Liver (tissue), 9 donors: ENCODE measurements around the gene CCRL2. TPM values are rescaled to one million over a fixed set of nuclear protein-coding genes. Genes with fewer than 3 reads are reported as not detected.
A peak's percentile ranks its signal among the peaks of the same experiment; 100 is the strongest.

Source experiments
- DNase-seq: peaks from one replicate; pipeline ENCODE4 v3.0.0-alpha.2; 2017; ENCODE audit warnings: low spot score
- H3K27ac ChIP-seq, 2 donors: one replicate each; pipeline ENCODE4 v1.7.0; 2013; ENCODE audit warnings: inconsistent platforms in 2 of 2, low read length in 2 of 2, control low read depth in 1 of 2, low read depth in 1 of 2, mild to moderate bottlenecking in 1 of 2
- H3K27me3 ChIP-seq, 4 donors: one replicate each; pipeline versions ENCODE4 v1.6.1 to v1.7.0; 2013; ENCODE audit warnings: low read length in 3 of 4, inconsistent platforms in 1 of 4, mild to moderate bottlenecking in 1 of 4, moderate library complexity in 1 of 4; ENCODE audit not compliant: control insufficient read depth in 4 of 4, insufficient read depth in 4 of 4
- H3K36me3 ChIP-seq, 4 donors: one replicate each; pipeline versions ENCODE4 v1.6.1 to v1.7.0; 2013; ENCODE audit warnings: low read length in 3 of 4, mild to moderate bottlenecking in 3 of 4, low read depth in 1 of 4, moderate library complexity in 1 of 4; ENCODE audit not compliant: control insufficient read depth in 4 of 4, insufficient read depth in 3 of 4
- H3K4me1 ChIP-seq, 4 donors: one replicate each; pipeline versions ENCODE4 v1.6.1 to v1.7.0; 2013; ENCODE audit warnings: low read length in 3 of 4, mild to moderate bottlenecking in 3 of 4, moderate library complexity in 1 of 4; ENCODE audit not compliant: control insufficient read depth in 4 of 4, insufficient read depth in 4 of 4
- H3K4me3 ChIP-seq, 3 donors: one replicate each; pipeline versions ENCODE4 v1.6.1 to v1.7.0; 2013; ENCODE audit warnings: low read length in 3 of 3, control low read depth in 1 of 3, low read depth in 1 of 3, mild to moderate bottlenecking in 1 of 3
- H3K9ac ChIP-seq, 2 donors: one replicate each; pipeline ENCODE4 v1.7.0; 2013; ENCODE audit warnings: low read length in 2 of 2, mild to moderate bottlenecking in 2 of 2, moderate library complexity in 2 of 2, control low read depth in 1 of 2, low read depth in 1 of 2
- H3K9me3 ChIP-seq, 4 donors: one replicate each; pipeline versions ENCODE4 v1.6.1 to v1.7.0; 2013; ENCODE audit warnings: low read length in 3 of 4; ENCODE audit not compliant: control insufficient read depth in 4 of 4
- ATF3 ChIP-seq: IDR thresholded peaks from 2 replicates; pipeline ENCODE4 v1.6.1; 2016; ENCODE audit warnings: antibody characterized with exemption
- CTCF ChIP-seq: fragments of 150-350 bp; IDR thresholded peaks from 2 replicates; pipeline ENCODE4 v1.5.1; 2017; ENCODE audit warnings: improper control_type of control experiment, low read depth, low read length; ENCODE audit not compliant: missing input control
- EGR1 ChIP-seq, 2 donors: IDR thresholded peaks; 2 replicates each; pipeline ENCODE4 v1.6.1; 2016 to 2018; ENCODE audit warnings: antibody characterized with exemption in 2 of 2, low read depth in 2 of 2
- FOXA1 ChIP-seq: IDR thresholded peaks from 2 replicates; pipeline ENCODE4 v1.6.1; 2016; ENCODE audit warnings: antibody characterized with exemption
- FOXA2 ChIP-seq: IDR thresholded peaks from 2 replicates; pipeline ENCODE4 v1.6.1; 2016; ENCODE audit warnings: antibody characterized with exemption
- GABPA ChIP-seq, 2 donors: IDR thresholded peaks in 1 of 2; conservative IDR thresholded peaks in 1 of 2; 2 replicates each; pipeline ENCODE4 v1.6.1; 2016; ENCODE audit warnings: antibody characterized with exemption in 2 of 2, mild to moderate bottlenecking in 1 of 2, moderate library complexity in 1 of 2
- HNF4A ChIP-seq, 2 donors: conservative IDR thresholded peaks; 2 replicates each; pipeline ENCODE4 v1.6.1; 2016; ENCODE audit warnings: antibody characterized with exemption in 2 of 2, mild to moderate bottlenecking in 2 of 2
- HNF4G ChIP-seq: IDR thresholded peaks from 2 replicates; pipeline ENCODE4 v1.6.1; 2016; ENCODE audit warnings: antibody characterized with exemption
- JUND ChIP-seq, 2 donors: IDR thresholded peaks; 2 replicates each; pipeline ENCODE4 v1.6.1; 2016; ENCODE audit warnings: antibody characterized with exemption in 2 of 2
- MAX ChIP-seq: IDR thresholded peaks from 2 replicates; pipeline ENCODE4 v1.6.1; 2016; ENCODE audit warnings: antibody characterized with exemption
- NR2F2 ChIP-seq: IDR thresholded peaks from 2 replicates; pipeline ENCODE4 v1.6.1; 2016; ENCODE audit warnings: antibody characterized with exemption
- RAD21 ChIP-seq, 2 donors: IDR thresholded peaks; 2 replicates each; pipeline ENCODE4 v1.6.1; 2016; ENCODE audit warnings: antibody characterized with exemption in 2 of 2, mild to moderate bottlenecking in 2 of 2
- TAF1 ChIP-seq: conservative IDR thresholded peaks from 2 replicates; pipeline ENCODE4 v1.6.1; 2016; ENCODE audit warnings: antibody characterized with exemption, mild to moderate bottlenecking
- YY1 ChIP-seq: IDR thresholded peaks from 2 replicates; pipeline ENCODE4 v1.6.1; 2016; ENCODE audit warnings: antibody characterized with exemption, mild to moderate bottlenecking
- ZBTB33 ChIP-seq: IDR thresholded peaks from 2 replicates; pipeline ENCODE4 v1.6.1; 2016; ENCODE audit warnings: antibody characterized with exemption
- WGBS: extraction: QIAGEN DNeasy Blood & Tissue Kit; methylation state at CpG from one replicate; pipeline ENCODE4 v1.1.7; 2013; 5-methylcytosine and 5-hydroxymethylcytosine counted together
- polyA plus RNA-seq, 2 donors: library from polyadenylated mRNA; stranded (reverse) in 1 of 2; unstranded in 1 of 2; fragments of 200-250 nt in 1 of 2; fragments of >200 nt in 1 of 2; fragmentation: Nextera tagmentation in 1 of 2; extraction: Ambion mirVana in 1 of 2; gene quantifications; one replicate each; pipeline versions ENCODE4 v1.2.1 to v1.2.3, GENCODE V29; 2013 to 2015
- total RNA-seq, 2 donors: library from RNA; depleted of rRNA; stranded (reverse); fragments of >200 nt; gene quantifications; one replicate each; pipeline ENCODE4 v1.2.3, GENCODE V29; 2014
- TF ChIP-seq, protein P1 (sequence below): IDR thresholded peaks from 2 replicates; pipeline ENCODE4 v1.6.1; 2016; ENCODE audit warnings: antibody characterized with exemption, mild to moderate bottlenecking
- donor health status: healthy.
- donor health status: healthy.
- donor health status: healthy.
- donor health status: healthy.
- donor health status: healthy.

Gene CCRL2
- total and polyA plus RNA-seq, 4 donors, result 0.51 to 9.0 (median 0.81) TPM

DNA sequence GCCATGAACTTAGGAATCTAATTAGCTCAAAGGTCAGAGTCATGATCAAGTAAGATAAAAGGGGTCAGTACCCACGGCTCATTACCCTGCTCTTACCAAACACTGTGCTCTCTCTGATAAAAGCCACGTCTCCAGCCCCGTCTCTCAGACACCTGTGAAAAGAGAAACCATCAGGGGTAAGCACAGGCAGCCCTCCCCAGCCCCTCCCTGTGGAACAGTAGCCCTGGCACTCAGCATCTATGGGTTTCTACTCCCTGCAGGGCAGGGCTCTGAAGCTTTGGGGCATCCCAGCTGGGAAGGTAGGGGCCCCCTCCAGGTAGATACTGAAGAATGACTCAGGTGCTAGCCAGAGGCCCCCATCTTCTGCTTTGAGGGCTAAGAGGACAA lies 47.1 kb downstream of the CCRL2 start:
- Histone ChIP-seq H3K36me3 (no peaks in the 10 kb centered on the region), H3K27me3 (no peaks in the 10 kb centered on the region), H3K4me1 (no peaks in the 10 kb centered on the region), H3K4me3 (no peak overlapping the region), H3K27ac (no peak overlapping the region), H3K9me3 (no peaks in the 10 kb centered on the region), H3K9ac (no peak overlapping the region)
- WGBS, result 57% methylated on average over 3 of the region's 3 CpGs
- TF ChIP-seq GABPA (IDR thresholded peaks at IDR 0.05 in 1 of 2, conservative IDR thresholded peaks at IDR 0.05 in 1 of 2), result no peak
- no peak for TF ChIP-seq JUND (IDR thresholded peaks at IDR 0.05)
- TF ChIP-seq NR2F2, result no peak
- peak; percentile 19 for DNase-seq

GRCh38 chr3:46454606-46455005 lies 47.5 kb downstream of the CCRL2 start:
- H3K36me3 ChIP-seq, result no peaks in the 10 kb centered on the region
- peak; percentile 14 for DNase-seq
- no peak overlapping the region for H3K9ac ChIP-seq
- no peak overlapping the region for H3K4me3 ChIP-seq
- H3K9me3 ChIP-seq, result no peaks in the 10 kb centered on the region
- no peaks in the 10 kb centered on the region for H3K4me1 ChIP-seq
- H3K27ac ChIP-seq, result no peak overlapping the region
- 84% methylated on average over 7 of the region's 7 CpGs for WGBS
- TF ChIP-seq MAX (no peak), ZBTB33 (no peak), EGR1 (IDR thresholded peaks at IDR 0.05; ENCODE audit: low read depth in 2 of 2) (no peak), RAD21 (IDR thresholded peaks at IDR 0.05) (no peak), YY1 (no peak), CTCF (no peak), ATF3 (no peak), JUND (IDR thresholded peaks at IDR 0.05) (no peak), FOXA2 (no peak), TAF1 (no peak), HNF4A (conservative IDR thresholded peaks at IDR 0.05) (no peak), FOXA1 (no peak), NR2F2 (no peak), HNF4G (no peak)
- TF ChIP-seq, protein P1, sequence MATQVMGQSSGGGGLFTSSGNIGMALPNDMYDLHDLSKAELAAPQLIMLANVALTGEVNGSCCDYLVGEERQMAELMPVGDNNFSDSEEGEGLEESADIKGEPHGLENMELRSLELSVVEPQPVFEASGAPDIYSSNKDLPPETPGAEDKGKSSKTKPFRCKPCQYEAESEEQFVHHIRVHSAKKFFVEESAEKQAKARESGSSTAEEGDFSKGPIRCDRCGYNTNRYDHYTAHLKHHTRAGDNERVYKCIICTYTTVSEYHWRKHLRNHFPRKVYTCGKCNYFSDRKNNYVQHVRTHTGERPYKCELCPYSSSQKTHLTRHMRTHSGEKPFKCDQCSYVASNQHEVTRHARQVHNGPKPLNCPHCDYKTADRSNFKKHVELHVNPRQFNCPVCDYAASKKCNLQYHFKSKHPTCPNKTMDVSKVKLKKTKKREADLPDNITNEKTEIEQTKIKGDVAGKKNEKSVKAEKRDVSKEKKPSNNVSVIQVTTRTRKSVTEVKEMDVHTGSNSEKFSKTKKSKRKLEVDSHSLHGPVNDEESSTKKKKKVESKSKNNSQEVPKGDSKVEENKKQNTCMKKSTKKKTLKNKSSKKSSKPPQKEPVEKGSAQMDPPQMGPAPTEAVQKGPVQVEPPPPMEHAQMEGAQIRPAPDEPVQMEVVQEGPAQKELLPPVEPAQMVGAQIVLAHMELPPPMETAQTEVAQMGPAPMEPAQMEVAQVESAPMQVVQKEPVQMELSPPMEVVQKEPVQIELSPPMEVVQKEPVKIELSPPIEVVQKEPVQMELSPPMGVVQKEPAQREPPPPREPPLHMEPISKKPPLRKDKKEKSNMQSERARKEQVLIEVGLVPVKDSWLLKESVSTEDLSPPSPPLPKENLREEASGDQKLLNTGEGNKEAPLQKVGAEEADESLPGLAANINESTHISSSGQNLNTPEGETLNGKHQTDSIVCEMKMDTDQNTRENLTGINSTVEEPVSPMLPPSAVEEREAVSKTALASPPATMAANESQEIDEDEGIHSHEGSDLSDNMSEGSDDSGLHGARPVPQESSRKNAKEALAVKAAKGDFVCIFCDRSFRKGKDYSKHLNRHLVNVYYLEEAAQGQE, result no peak
- H3K27me3 ChIP-seq, result no peaks in the 10 kb centered on the region
